Loucy (cell line): ENCODE measurements around the gene CIART.

ENCODE experiments used
- H2AFZ ChIP-seq: fragments of 200-600 bp; sonication (generic); 2 replicates; pipeline ENCODE4 v1.6.0; 2016; ENCODE audit warnings: antibody characterized with exemption, mild to moderate bottlenecking, low read length, moderate library complexity
- H3F3A ChIP-seq: fragments of 200-600 bp; 2 replicates; pipeline ENCODE4 v1.6.0; 2016; ENCODE audit warnings: antibody characterized with exemption, low read depth, mild to moderate bottlenecking
- H3K27me3 ChIP-seq: fragments of 200-600 bp; sonication (generic); 2 replicates; pipeline ENCODE4 v1.6.1; 2014; ENCODE audit warnings: low read length, mild to moderate bottlenecking; ENCODE audit not compliant: insufficient read depth, poor library complexity, severe bottlenecking
- H3K36me3 ChIP-seq: fragments of 200-600 bp; sonication (generic); 2 replicates; pipeline ENCODE4 v1.6.1; 2016; ENCODE audit warnings: low read length; ENCODE audit not compliant: insufficient read depth
- H3K4me1 ChIP-seq: fragments of 200-600 bp; sonication (generic); 2 replicates; pipeline ENCODE4 v1.5.1; 2014; ENCODE audit warnings: low read length, mild to moderate bottlenecking; ENCODE audit not compliant: insufficient read depth, poor library complexity, severe bottlenecking
- H3K4me2 ChIP-seq: fragments of 200-600 bp; sonication (generic); 2 replicates; pipeline ENCODE4 v1.6.0; 2014; ENCODE audit warnings: antibody characterized with exemption, low read length, low read depth, mild to moderate bottlenecking; ENCODE audit not compliant: poor library complexity, severe bottlenecking
- H3K4me3 ChIP-seq: fragments of 200-600 bp; sonication (generic); 2 replicates; pipeline ENCODE4 v1.5.1; 2014; ENCODE audit warnings: low read length, mild to moderate bottlenecking, mixed read lengths; ENCODE audit not compliant: poor library complexity, severe bottlenecking
- H3K79me2 ChIP-seq: fragments of 200-600 bp; sonication (generic); 2 replicates; pipeline ENCODE4 v1.6.1; 2014; ENCODE audit warnings: low read length; ENCODE audit not compliant: insufficient read depth
- H3K9ac ChIP-seq: fragments of 200-600 bp; sonication (generic); 2 replicates; pipeline ENCODE4 v1.6.0; 2014; ENCODE audit warnings: mild to moderate bottlenecking, low read depth, low read length, moderate library complexity; ENCODE audit not compliant: poor library complexity, severe bottlenecking
- H3K9me2 ChIP-seq: fragments of 200-600 bp; sonication (generic); replicated peaks from 2 replicates; pipeline ENCODE4 v1.6.1; 2016; ENCODE audit warnings: low read depth, low read length, mixed read lengths
- H3K9me3 ChIP-seq: fragments of 200-600 bp; sonication (generic); 2 replicates; pipeline ENCODE4 v1.6.1; 2014; ENCODE audit warnings: mild to moderate bottlenecking, antibody characterized with exemption, low read length, low read depth; ENCODE audit not compliant: insufficient read depth
- H4K20me1 ChIP-seq: fragments of 200-600 bp; sonication (generic); 2 replicates; pipeline ENCODE4 v1.6.0; 2014; ENCODE audit warnings: antibody characterized with exemption, low read length, mild to moderate bottlenecking; ENCODE audit not compliant: insufficient read depth, poor library complexity, severe bottlenecking
- EZH2phosphoT487 ChIP-seq: fragments of 200-600 bp; IDR thresholded peaks from 2 replicates; pipeline ENCODE4 v1.6.1; 2018; ENCODE audit warnings: antibody characterized with exemption, mild to moderate bottlenecking, moderate library complexity, borderline replicate concordance
- TF ChIP-seq, protein P1 (sequence below): fragments of 200-600 bp; sonication (generic); conservative IDR thresholded peaks from 2 replicates; pipeline ENCODE4 v1.5.1; 2014; ENCODE audit warnings: mild to moderate bottlenecking, antibody characterized with exemption, low read length

Gene CIART

DNA sequence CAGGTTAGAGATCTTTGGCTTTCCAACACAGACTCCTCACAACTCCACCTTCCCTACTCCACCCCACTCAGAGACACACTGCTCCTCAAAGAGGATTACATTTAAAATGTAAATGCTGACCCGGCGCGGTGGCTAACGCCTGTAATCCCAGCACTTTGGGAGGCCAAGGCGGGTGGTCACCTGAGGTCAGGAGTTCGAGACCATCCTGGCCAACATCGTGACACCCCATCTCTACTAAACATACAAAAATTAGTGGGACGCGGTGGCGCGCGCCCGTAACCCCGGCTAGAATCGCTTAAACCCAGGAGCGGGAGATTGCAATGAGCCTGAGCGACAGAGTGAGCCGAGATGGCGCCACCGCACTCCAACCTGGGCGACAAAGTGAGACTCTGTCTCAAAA, 44.6 kb upstream of the CIART start:
- TF ChIP-seq, protein P1, sequence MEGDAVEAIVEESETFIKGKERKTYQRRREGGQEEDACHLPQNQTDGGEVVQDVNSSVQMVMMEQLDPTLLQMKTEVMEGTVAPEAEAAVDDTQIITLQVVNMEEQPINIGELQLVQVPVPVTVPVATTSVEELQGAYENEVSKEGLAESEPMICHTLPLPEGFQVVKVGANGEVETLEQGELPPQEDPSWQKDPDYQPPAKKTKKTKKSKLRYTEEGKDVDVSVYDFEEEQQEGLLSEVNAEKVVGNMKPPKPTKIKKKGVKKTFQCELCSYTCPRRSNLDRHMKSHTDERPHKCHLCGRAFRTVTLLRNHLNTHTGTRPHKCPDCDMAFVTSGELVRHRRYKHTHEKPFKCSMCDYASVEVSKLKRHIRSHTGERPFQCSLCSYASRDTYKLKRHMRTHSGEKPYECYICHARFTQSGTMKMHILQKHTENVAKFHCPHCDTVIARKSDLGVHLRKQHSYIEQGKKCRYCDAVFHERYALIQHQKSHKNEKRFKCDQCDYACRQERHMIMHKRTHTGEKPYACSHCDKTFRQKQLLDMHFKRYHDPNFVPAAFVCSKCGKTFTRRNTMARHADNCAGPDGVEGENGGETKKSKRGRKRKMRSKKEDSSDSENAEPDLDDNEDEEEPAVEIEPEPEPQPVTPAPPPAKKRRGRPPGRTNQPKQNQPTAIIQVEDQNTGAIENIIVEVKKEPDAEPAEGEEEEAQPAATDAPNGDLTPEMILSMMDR: no peak
- no peak for TF ChIP-seq EZH2phosphoT487
- Histone ChIP-seq H3F3A (peaks cover 6% of the 10 kb centered on the region), H3K9ac (no peak overlapping the region), H3K4me1 (peaks cover 25% of the 10 kb centered on the region), H3K4me2 (no peak overlapping the region), H3K9me2 (no peaks in the 10 kb centered on the region), H3K79me2 (peaks cover 32% of the 10 kb centered on the region), H2AFZ (no peak overlapping the region), H3K36me3 (peaks cover 3% of the 10 kb centered on the region; the same call in 1 of the 2 replicates), H4K20me1 (peaks cover 9% of the 10 kb centered on the region), H3K27me3 (peaks cover 10% of the 10 kb centered on the region), H3K9me3 (no peaks in the 10 kb centered on the region), H3K4me3 (no peak overlapping the region)

- no peak overlapping the region for H3K9ac ChIP-seq
- H3K4me3 ChIP-seq: no peak overlapping the region
- H3F3A ChIP-seq: no peaks in the 10 kb centered on the region
- TF ChIP-seq EZH2phosphoT487: no peak
- TF ChIP-seq, protein P1: no peak
- H3K4me1 ChIP-seq: no peaks in the 10 kb centered on the region
- no peaks in the 10 kb centered on the region for H3K79me2 ChIP-seq
- no peaks in the 10 kb centered on the region for H3K36me3 ChIP-seq
- H3K9me3 ChIP-seq: no peaks in the 10 kb centered on the region
- H3K9me2 ChIP-seq: no peaks in the 10 kb centered on the region
- H3K4me2 ChIP-seq: no peak overlapping the region
- no peaks in the 10 kb centered on the region for H3K27me3 ChIP-seq
- peak overlapping the region; percentile 18; the same call in 1 of the 2 replicates for H2AFZ ChIP-seq
- H4K20me1 ChIP-seq: no peaks in the 10 kb centered on the region
Observed at GRCh38 chr1:150243003-150243402, 39.4 kb upstream of the CIART start.

GRCh38 chr1:150249936-150250335, 32.4 kb upstream of the CIART start:
- Histone ChIP-seq H3K79me2 (no peaks in the 10 kb centered on the region), H3K9ac (no peak overlapping the region), H3K9me3 (no peaks in the 10 kb centered on the region), H3K9me2 (no peaks in the 10 kb centered on the region), H3K36me3 (no peaks in the 10 kb centered on the region), H3F3A (no peaks in the 10 kb centered on the region), H3K4me3 (no peak overlapping the region), H3K4me1 (no peaks in the 10 kb centered on the region), H3K27me3 (no peaks in the 10 kb centered on the region), H2AFZ (peak overlapping the region; percentile 27), H4K20me1 (no peaks in the 10 kb centered on the region), H3K4me2 (no peak overlapping the region)
- TF ChIP-seq, protein P1: no peak
- no peak for TF ChIP-seq EZH2phosphoT487
